ENCODE measurements around the gene PLD6.

GRCh38 chr17:17182598-17183136, 23.5 kb downstream of the PLD6 start:
- TF ChIP-seq ZNF274 (IDR thresholded peaks at IDR 0.05; ENCODE audit: low read depth, low read length) (no peak), YY1 (IDR thresholded peaks at IDR 0.05; ENCODE audit: insufficient read depth, insufficient read length) (no peak)

All from NT2/D1 (cell line).